Breast epithelium (tissue), 4 donors: ENCODE data around the gene GATB. TPM values are rescaled to one million over a fixed set of nuclear protein-coding genes. Genes with fewer than 3 reads are reported as not detected.

Experiments
- DNase-seq, 2 donors: peaks; one replicate each; pipeline ENCODE4 v3.0.0-alpha.2; 2019; ENCODE audit warnings: low spot score in 2 of 2
- H3K27ac ChIP-seq, 2 donors: fragments of 200-600 bp; sonication (generic) in 1 of 2; one replicate each; pipeline ENCODE4 v1.5.1; 2016 to 2019; ENCODE audit warnings: mild to moderate bottlenecking in 1 of 2
- H3K27me3 ChIP-seq, 2 donors: fragments of 200-600 bp; sonication (generic) in 1 of 2; one replicate each; pipeline versions ENCODE4 v1.5.1 to v1.6.0; 2017 to 2019; ENCODE audit warnings: control low read depth in 1 of 2, mild to moderate bottlenecking in 1 of 2
- H3K36me3 ChIP-seq: fragments of 200-600 bp; one replicate; pipeline ENCODE4 v1.5.1; 2019
- H3K4me1 ChIP-seq, 2 donors: fragments of 200-600 bp; sonication (generic); one replicate each; pipeline ENCODE4 v1.5.1; 2016 to 2019; ENCODE audit warnings: control low read depth in 1 of 2
- H3K4me3 ChIP-seq, 3 donors: fragments of 200-600 bp; sonication (generic); 1 replicate in 2 of 3; 2 replicates in 1 of 3; pipeline ENCODE4 v1.5.1; 2016 to 2019; ENCODE audit warnings: mild to moderate bottlenecking in 3 of 3, moderate library complexity in 2 of 3
- H3K9me3 ChIP-seq, 2 donors: fragments of 200-600 bp; sonication (generic) in 1 of 2; one replicate each; pipeline ENCODE4 v1.5.1; 2016 to 2019; ENCODE audit warnings: control low read depth in 1 of 2
- CTCF ChIP-seq, 3 donors: fragments of 450-650 bp; IDR thresholded peaks; one replicate each; pipeline ENCODE4 v1.5.1; 2016 to 2017; ENCODE audit warnings: antibody characterized with exemption in 3 of 3, mild to moderate bottlenecking in 3 of 3, moderate library complexity in 3 of 3
- POLR2A ChIP-seq: fragments of 450-650 bp; IDR thresholded peaks from one replicate; pipeline ENCODE4 v1.6.1; 2016; ENCODE audit warnings: antibody characterized with exemption, mild to moderate bottlenecking, moderate library complexity
- POLR2AphosphoS5 ChIP-seq, 3 donors: sonication (generic); formaldehyde crosslinking; IDR thresholded peaks; one replicate each; pipeline ENCODE4 v1.6.1; 2017; ENCODE audit warnings: antibody characterized with exemption in 3 of 3
- intact Hi-C: fragments of 100-400 bp; cut with DNase I; formaldehyde crosslinking; loops from one replicate; pipeline ENCODE4 v1.15.1; 2023; ENCODE audit warnings: low total_unique reads
- total RNA-seq, 3 donors: library from RNA; depleted of rRNA; stranded (reverse); fragments of >200 nt; gene quantifications; one replicate each; pipeline ENCODE4 v1.1.0, GENCODE V29; 2016

Gene GATB
- total RNA-seq, 3 donors from 2014 or later = 12.8 to 26.6 (median 20.6) TPM

GRCh38 chr4:151664289-151664688 lies 96.5 kb downstream of the GATB start:
- no peak overlapping the region for H3K4me3 ChIP-seq
- no peaks in the 10 kb centered on the region for H3K36me3 ChIP-seq
- intact Hi-C loops = no loop called here
- no peaks in the 10 kb centered on the region for H3K4me1 ChIP-seq
- no peaks in the 10 kb centered on the region for H3K27me3 ChIP-seq
- H3K27ac ChIP-seq = no peak overlapping the region
- TF ChIP-seq CTCF (IDR thresholded peaks at IDR 0.05) (no peak), POLR2AphosphoS5 (IDR thresholded peaks at IDR 0.05) (no peak), POLR2A (no peak)
- no peaks in the 10 kb centered on the region for H3K9me3 ChIP-seq
- no peak for DNase-seq

- TF ChIP-seq POLR2AphosphoS5 (IDR thresholded peaks at IDR 0.05) (no peak), CTCF (IDR thresholded peaks at IDR 0.05) (no peak), POLR2A (no peak)
- no peaks in the 10 kb centered on the region for H3K36me3 ChIP-seq
- H3K27ac ChIP-seq = no peak overlapping the region
- intact Hi-C loops = no loop called here
- DNase-seq = no peak
- no peaks in the 10 kb centered on the region for H3K9me3 ChIP-seq
- no peaks in the 10 kb centered on the region for H3K27me3 ChIP-seq
- no peak overlapping the region for H3K4me3 ChIP-seq
- no peaks in the 10 kb centered on the region for H3K4me1 ChIP-seq
Observed at GRCh38 chr4:151663109-151663508, 97.7 kb downstream of the GATB start.

GRCh38 chr4:151661873-151662272 lies 98.9 kb downstream of the GATB start:
- intact Hi-C loops = no loop called here
- no peaks in the 10 kb centered on the region for H3K4me1 ChIP-seq
- H3K27me3 ChIP-seq = no peaks in the 10 kb centered on the region
- no peak overlapping the region for H3K27ac ChIP-seq
- no peaks in the 10 kb centered on the region for H3K36me3 ChIP-seq
- no peak for DNase-seq
- H3K9me3 ChIP-seq = no peaks in the 10 kb centered on the region
- TF ChIP-seq POLR2AphosphoS5 (IDR thresholded peaks at IDR 0.05) = no peak
- no peak for TF ChIP-seq POLR2A
- no peak overlapping the region for H3K4me3 ChIP-seq

- no peak overlapping the region for H3K4me3 ChIP-seq
- intact Hi-C loops = no loop called here
- TF ChIP-seq POLR2A (no peak), POLR2AphosphoS5 (IDR thresholded peaks at IDR 0.05) (no peak)
- no peaks in the 10 kb centered on the region for H3K27me3 ChIP-seq
- H3K4me1 ChIP-seq = no peaks in the 10 kb centered on the region
- H3K9me3 ChIP-seq = no peaks in the 10 kb centered on the region
- no peak for DNase-seq
- no peaks in the 10 kb centered on the region for H3K36me3 ChIP-seq
- no peak overlapping the region for H3K27ac ChIP-seq
Observed at GRCh38 chr4:151660676-151661075, 100.1 kb downstream of the GATB start.

- H3K27ac ChIP-seq = no peak overlapping the region
- intact Hi-C loops = no loop called here
- TF ChIP-seq POLR2A = no peak
- no peak for TF ChIP-seq POLR2AphosphoS5 (IDR thresholded peaks at IDR 0.05)
- no peak overlapping the region for H3K4me3 ChIP-seq
- no peaks in the 10 kb centered on the region for H3K27me3 ChIP-seq
- H3K9me3 ChIP-seq = no peaks in the 10 kb centered on the region
- no peaks in the 10 kb centered on the region for H3K4me1 ChIP-seq
- no peak for DNase-seq
- no peaks in the 10 kb centered on the region for H3K36me3 ChIP-seq
Observed at GRCh38 chr4:151659601-151660364, 101.0 kb downstream of the GATB start.

GRCh38 chr4:151658959-151659600 lies 101.7 kb downstream of the GATB start:
- intact Hi-C loops = no loop called here
- H3K27me3 ChIP-seq = no peaks in the 10 kb centered on the region
- no peaks in the 10 kb centered on the region for H3K4me1 ChIP-seq
- no peak for TF ChIP-seq POLR2AphosphoS5 (IDR thresholded peaks at IDR 0.05)
- no peak for TF ChIP-seq CTCF (IDR thresholded peaks at IDR 0.05)
- no peak for TF ChIP-seq POLR2A
- H3K36me3 ChIP-seq = no peaks in the 10 kb centered on the region
- H3K27ac ChIP-seq = no peak overlapping the region
- DNase-seq = no peak
- H3K9me3 ChIP-seq = no peaks in the 10 kb centered on the region
- H3K4me3 ChIP-seq = no peak overlapping the region
